Esophagus squamous epithelium (tissue), 5 donors: Measurements from ENCODE around the gene ANO6. TPM values are rescaled to one million over a fixed set of nuclear protein-coding genes. Genes with fewer than 3 reads are reported as not detected.

Experiments used
- DNase-seq: peaks from one replicate; lab custom pipeline; 2025; lab: John Stamatoyannopoulos, UW
- H3K27ac ChIP-seq, 4 donors: fragments of 200-600 bp; sonication (generic); one replicate each; pipeline ENCODE4 v1.5.1; 2016 to 2019; ENCODE audit warnings: mild to moderate bottlenecking in 1 of 4
- H3K27me3 ChIP-seq, 4 donors: fragments of 200-600 bp; sonication (generic); 1 replicate in 3 of 4; 2 replicates in 1 of 4; pipeline versions ENCODE4 v1.5.1 to v1.6.0; 2017 to 2021; ENCODE audit warnings: antibody characterized with exemption in 1 of 4
- H3K36me3 ChIP-seq, 3 donors: fragments of 200-600 bp; sonication (generic); one replicate each; pipeline ENCODE4 v1.5.1; 2016 to 2019
- H3K4me1 ChIP-seq, 3 donors: fragments of 200-600 bp; sonication (generic); one replicate each; pipeline ENCODE4 v1.5.1; 2017 to 2019
- H3K4me3 ChIP-seq, 4 donors: fragments of 200-600 bp; sonication (generic); 1 replicate in 3 of 4; 2 replicates in 1 of 4; pipeline ENCODE4 v1.5.1; 2016 to 2019; ENCODE audit warnings: mild to moderate bottlenecking in 2 of 4, moderate library complexity in 1 of 4
- H3K9me3 ChIP-seq, 3 donors: fragments of 200-600 bp; sonication (generic); one replicate each; pipeline ENCODE4 v1.5.1; 2016 to 2019
- POLR2A ChIP-seq, 4 donors: fragments of 450-650 bp; IDR thresholded peaks; one replicate each; pipeline ENCODE4 v1.6.1; 2017; ENCODE audit warnings: antibody characterized with exemption in 4 of 4, mild to moderate bottlenecking in 4 of 4, moderate library complexity in 3 of 4
- WGBS, 2 donors: methylation state at CpG; one replicate each; pipeline ENCODE4 v1.1.5; 2018; 5-methylcytosine and 5-hydroxymethylcytosine counted together
- intact Hi-C: fragments of 100-400 bp; cut with DNase I; formaldehyde crosslinking; loops from one replicate; pipeline ENCODE4 v1.15.0; 2022
- total RNA-seq, 4 donors: library from RNA; depleted of rRNA; stranded (reverse); fragments of >200 nt; gene quantifications; one replicate each; pipeline ENCODE4 v1.1.0, GENCODE V29; 2016
- TF ChIP-seq, protein P1 (sequence below), 6 experiments: fragments of 450-650 bp in 4 of 6; fragments of 200-600 bp in 2 of 6; sonication (generic) in 2 of 6; IDR thresholded peaks; one replicate each; pipeline ENCODE4 v1.5.1; 2016 to 2019; ENCODE audit warnings: antibody characterized with exemption in 6 of 6, mild to moderate bottlenecking in 4 of 6, moderate library complexity in 4 of 6
- donor health status: DM: yes; HTN: yes; CAD: no.

The ANO6 gene
- total RNA-seq, 4 donors from 2014 or later: 13.0 to 40.8 (median 25.1) TPM

- H3K27ac ChIP-seq: peak overlapping the region; percentile 19 to 76 (median 72)
- H3K36me3 ChIP-seq: no peaks in the 10 kb centered on the region
Observed at GRCh38 chr12:45292486-45293195, 76.7 kb downstream of the ANO6 start.

GRCh38 chr12:45294906-45295305 lies 79.0 kb downstream of the ANO6 start:
- H3K27me3 ChIP-seq: no peaks in the 10 kb centered on the region
- H3K36me3 ChIP-seq: no peaks in the 10 kb centered on the region
- peaks cover 10 to 31% (median 12%) of the 10 kb centered on the region in 3 donors for H3K4me1 ChIP-seq
- no peak overlapping the region for H3K4me3 ChIP-seq
- H3K9me3 ChIP-seq: no peaks in the 10 kb centered on the region
- no peak for TF ChIP-seq POLR2A (IDR thresholded peaks at IDR 0.05)
- TF ChIP-seq, protein P1, sequence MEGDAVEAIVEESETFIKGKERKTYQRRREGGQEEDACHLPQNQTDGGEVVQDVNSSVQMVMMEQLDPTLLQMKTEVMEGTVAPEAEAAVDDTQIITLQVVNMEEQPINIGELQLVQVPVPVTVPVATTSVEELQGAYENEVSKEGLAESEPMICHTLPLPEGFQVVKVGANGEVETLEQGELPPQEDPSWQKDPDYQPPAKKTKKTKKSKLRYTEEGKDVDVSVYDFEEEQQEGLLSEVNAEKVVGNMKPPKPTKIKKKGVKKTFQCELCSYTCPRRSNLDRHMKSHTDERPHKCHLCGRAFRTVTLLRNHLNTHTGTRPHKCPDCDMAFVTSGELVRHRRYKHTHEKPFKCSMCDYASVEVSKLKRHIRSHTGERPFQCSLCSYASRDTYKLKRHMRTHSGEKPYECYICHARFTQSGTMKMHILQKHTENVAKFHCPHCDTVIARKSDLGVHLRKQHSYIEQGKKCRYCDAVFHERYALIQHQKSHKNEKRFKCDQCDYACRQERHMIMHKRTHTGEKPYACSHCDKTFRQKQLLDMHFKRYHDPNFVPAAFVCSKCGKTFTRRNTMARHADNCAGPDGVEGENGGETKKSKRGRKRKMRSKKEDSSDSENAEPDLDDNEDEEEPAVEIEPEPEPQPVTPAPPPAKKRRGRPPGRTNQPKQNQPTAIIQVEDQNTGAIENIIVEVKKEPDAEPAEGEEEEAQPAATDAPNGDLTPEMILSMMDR (IDR thresholded peaks at IDR 0.05): no peak
- 84 to 88% methylated on average over 5 of the region's 5 CpGs for whole genome bisulfite sequencing, 2 donors
- H3K27ac ChIP-seq: peak overlapping the region in 2 of 4 donors; percentile 17 to 33
- intact Hi-C loops: no loop called here
- no peak for DNase-seq

More at GRCh38 chr12:45292486-45293195, 76.7 kb downstream of the ANO6 start:
- intact Hi-C loops: no loop called here
- no peak overlapping the region for H3K4me3 ChIP-seq
- no peak for DNase-seq
- H3K27me3 ChIP-seq: no peaks in the 10 kb centered on the region
- H3K9me3 ChIP-seq: no peaks in the 10 kb centered on the region
- TF ChIP-seq, protein P1 (IDR thresholded peaks at IDR 0.05): no peak
- TF ChIP-seq POLR2A (IDR thresholded peaks at IDR 0.05): no peak
- WGBS, 2 donors: 35 to 42% methylated on average over 4 of the region's 4 CpGs
- H3K4me1 ChIP-seq: peaks cover 0 to 10% (median 0%) of the 10 kb centered on the region in 3 donors

GRCh38 chr12:45296046-45296586 lies 80.2 kb downstream of the ANO6 start:
- DNase-seq: no peak
- TF ChIP-seq POLR2A (IDR thresholded peaks at IDR 0.05): no peak
- TF ChIP-seq, protein P1 (IDR thresholded peaks at IDR 0.05): no peak
- Histone ChIP-seq H3K27ac (peak overlapping the region in 1 of 4 donors; percentile 17), H3K9me3 (no peaks in the 10 kb centered on the region), H3K4me3 (no peak overlapping the region), H3K4me1 (peaks cover 10 to 41% (median 12%) of the 10 kb centered on the region in 3 donors), H3K27me3 (no peaks in the 10 kb centered on the region), H3K36me3 (no peaks in the 10 kb centered on the region)
- WGBS, 2 donors: 75% methylated on average over 6 to 7 of the region's 7 CpGs
- intact Hi-C loops: no loop called here

DNA sequence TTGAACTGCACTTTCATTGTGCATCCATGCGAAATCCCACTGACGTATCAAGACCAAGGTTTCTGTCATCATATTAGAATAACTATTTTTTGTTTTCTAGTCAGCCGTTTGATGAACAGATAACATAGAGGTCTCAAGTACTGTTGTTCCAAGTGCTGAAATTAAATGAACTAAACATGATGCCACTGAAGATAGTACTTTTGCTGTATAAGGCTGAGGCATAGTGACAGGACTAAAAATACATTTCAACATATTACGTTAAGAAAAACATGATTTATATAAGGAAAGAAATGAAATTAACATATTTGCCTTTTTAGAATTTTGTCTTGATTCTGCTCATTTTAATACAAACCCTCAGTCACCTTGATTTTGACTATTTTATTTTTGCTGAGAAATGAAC lies 82.2 kb downstream of the ANO6 start:
- H3K9me3 ChIP-seq: no peaks in the 10 kb centered on the region
- TF ChIP-seq, protein P1 (IDR thresholded peaks at IDR 0.05): no peak
- TF ChIP-seq POLR2A (IDR thresholded peaks at IDR 0.05): no peak
- DNase-seq: no peak

More for the DNA sequence above, 82.2 kb downstream of the ANO6 start:
- no peaks in the 10 kb centered on the region for H3K27me3 ChIP-seq
- intact Hi-C loops: no loop called here
- H3K36me3 ChIP-seq: no peaks in the 10 kb centered on the region
- H3K27ac ChIP-seq: peak overlapping the region in 3 of 4 donors; percentile 43 to 79 (median 78)
- 79 to 80% methylated on average over 4 of the region's 4 CpGs for WGBS, 2 donors
- no peak overlapping the region for H3K4me3 ChIP-seq
- peaks cover 12 to 46% (median 13%) of the 10 kb centered on the region in 3 donors for H3K4me1 ChIP-seq
